Omental fat pad (tissue), 4 donors: Measurements from ENCODE around the gene CDC14B. TPM values are rescaled to one million over a fixed set of nuclear protein-coding genes. Genes with fewer than 3 reads are reported as not detected.

Experiments used
- ATAC-seq: fragments of 150-250 bp; one replicate; pipeline ENCODE4 v1.9.1; 2016; ENCODE audit warnings: mild to moderate bottlenecking, moderate library complexity; ENCODE audit not compliant: low FRiP score
- DNase-seq: peaks from one replicate; pipeline ENCODE4 v3.0.0-alpha.2; 2019; ENCODE audit warnings: low spot score
- CTCF ChIP-seq, 3 donors: fragments of 450-650 bp; IDR thresholded peaks; one replicate each; pipeline ENCODE4 v1.5.1; 2016 to 2017; ENCODE audit warnings: antibody characterized with exemption in 3 of 3, mild to moderate bottlenecking in 3 of 3, moderate library complexity in 2 of 3
- total RNA-seq, 4 donors: library from RNA; depleted of rRNA; stranded (reverse); fragments of >200 nt; gene quantifications; one replicate each; pipeline ENCODE4 v1.1.0, GENCODE V29; 2016

The CDC14B gene
- total RNA-seq, 4 donors from 2014 or later: 14.4 to 40.5 (median 21.5) TPM

GRCh38 chr9:96476591-96476990, 143.1 kb downstream of the CDC14B start:
- TF ChIP-seq CTCF (IDR thresholded peaks at IDR 0.05): no peak
- ATAC-seq: no peak
- no peak for DNase-seq

GRCh38 chr9:96476013-96476412, 143.6 kb downstream of the CDC14B start:
- no peak for ATAC-seq
- TF ChIP-seq CTCF (IDR thresholded peaks at IDR 0.05): no peak

GRCh38 chr9:96467784-96468183, 151.9 kb downstream of the CDC14B start:
- ATAC-seq: no peak
- TF ChIP-seq CTCF (IDR thresholded peaks at IDR 0.05): no peak
- DNase-seq: no peak

More at GRCh38 chr9:96476013-96476412, 143.6 kb downstream of the CDC14B start:
- no peak for DNase-seq

GRCh38 chr9:96464426-96464825, 155.2 kb downstream of the CDC14B start:
- ATAC-seq: no peak
- no peak for TF ChIP-seq CTCF (IDR thresholded peaks at IDR 0.05)
- no peak for DNase-seq

- TF ChIP-seq CTCF (IDR thresholded peaks at IDR 0.05): no peak
- no peak for DNase-seq
- no peak for ATAC-seq
These were observed 157.1 kb downstream of the CDC14B start for GRCh38 chr9:96462541-96462940.

GRCh38 chr9:96461336-96461735, 158.3 kb downstream of the CDC14B start:
- ATAC-seq: no peak
- DNase-seq: no peak
- TF ChIP-seq CTCF (IDR thresholded peaks at IDR 0.05): no peak

GRCh38 chr9:96460882-96461281, 158.8 kb downstream of the CDC14B start:
- ATAC-seq: no peak
- TF ChIP-seq CTCF (IDR thresholded peaks at IDR 0.05): no peak
- DNase-seq: no peak
